GM10248 (cell line): ENCODE results near the gene DDX54.
"Not testable (repeated sequence)": the region's sequence is repeated elsewhere in the genome, so short reads cannot be mapped to it uniquely, and the experiment has no call there.

Source experiments
- CTCF ChIA-PET: fragments of 300-600 bp; sonication (Branson Sonifier 250); formaldehyde crosslinking; extraction: SDS; loops from one replicate; lab custom pipeline; 2021; ENCODE audit warnings: antibody characterized with exemption; lab: Yijun Ruan, JAX
- POLR2A ChIA-PET: fragments of 350-650 bp; sonication (Branson Sonifier 250); formaldehyde crosslinking; extraction: SDS; loops from one replicate; lab custom pipeline; 2020; ENCODE audit warnings: antibody characterized with exemption; lab: Yijun Ruan, JAX
- DNase-seq: peaks from one replicate; pipeline ENCODE4 v3.0.0; 2012; ENCODE audit errors: extremely low spot score
- CTCF ChIP-seq: IDR thresholded peaks from 2 replicates; pipeline ENCODE4 v1.5.1; 2012; ENCODE audit warnings: mild to moderate bottlenecking, low read depth; ENCODE audit errors: extremely low read depth, missing control alignments, control extremely low read depth

Gene DDX54

GRCh38 chr12:113127791-113128199, 57.5 kb downstream of the DDX54 start:
- ChIA-PET POLR2A (no interaction called here), CTCF (interaction anchor here (1.3 kb wide), 1 partner anchor 26 kb away, joined by 3 read pairs; no protein-coding TSS in a partner anchor)
- TF ChIP-seq CTCF: no peak
- DNase-seq: no peak

- ChIA-PET POLR2A (no interaction called here), CTCF (interaction anchor here (0.8 to 1.8 kb wide), 6 partner anchors 9 to 53 kb away, joined by 3 to 6 read pairs (median 4); no protein-coding TSS in a partner anchor)
- TF ChIP-seq CTCF: no peak
- no peak for DNase-seq
Measured at GRCh38 chr12:113120670-113121370, 64.5 kb downstream of the DDX54 start.

GRCh38 chr12:113119980-113120669, 65.2 kb downstream of the DDX54 start:
- no peak for DNase-seq
- TF ChIP-seq CTCF: no peak
- ChIA-PET CTCF (interaction anchor here (0.8 to 1.8 kb wide), 4 partner anchors 10 to 33 kb away, joined by 3 to 6 read pairs (median 4); no protein-coding TSS in a partner anchor), POLR2A (no interaction called here)

DNA sequence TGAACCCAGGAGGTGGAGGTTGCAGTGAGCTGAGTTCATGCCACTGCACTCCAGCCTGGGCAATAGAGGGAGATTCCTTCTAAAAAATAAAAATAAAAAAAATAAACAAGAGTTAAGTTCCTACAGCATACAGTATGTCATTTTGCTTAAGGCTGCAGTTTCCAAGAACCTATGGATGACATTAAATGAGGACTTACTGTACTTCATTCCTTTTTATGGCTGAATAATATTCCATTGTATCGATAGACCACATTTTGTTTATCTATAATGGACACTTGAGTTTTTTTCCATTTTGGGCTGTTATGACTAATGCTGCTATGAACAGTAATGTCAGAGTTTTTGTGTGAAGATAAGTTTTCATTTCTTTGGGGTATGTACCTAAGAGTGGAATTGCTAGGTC, 67.1 kb downstream of the DDX54 start:
- CTCF ChIA-PET: interaction anchor here (1.8 kb wide), 1 partner anchor 20 kb away, joined by 5 read pairs; no protein-coding TSS in a partner anchor
- DNase-seq: no peak
- no peak for TF ChIP-seq CTCF
- POLR2A ChIA-PET: no interaction called here

DNA sequence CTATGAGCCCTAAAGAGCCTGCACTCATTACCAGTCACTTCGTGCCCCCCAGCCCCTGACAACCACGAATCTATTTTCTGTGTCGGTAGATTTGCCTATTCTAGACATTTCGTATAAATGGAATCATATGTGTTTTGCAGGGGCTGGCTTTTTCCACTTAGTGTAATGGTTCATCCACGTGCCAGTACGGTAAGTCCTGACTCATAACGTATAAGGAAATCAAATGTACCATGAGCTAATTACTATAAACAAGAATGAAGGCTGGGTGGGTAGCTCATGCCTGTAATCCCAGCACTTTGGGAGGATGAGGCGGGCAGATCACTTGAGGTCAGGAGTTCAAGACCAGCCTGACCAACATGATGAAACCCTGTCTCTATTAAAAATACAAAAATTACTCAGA, 67.6 kb downstream of the DDX54 start:
- POLR2A ChIA-PET, DNase-seq: not testable (repeated sequence)
- CTCF ChIA-PET: interaction anchor here (1.8 kb wide), 1 partner anchor 19 kb away, joined by 5 read pairs; no protein-coding TSS in a partner anchor

DNA sequence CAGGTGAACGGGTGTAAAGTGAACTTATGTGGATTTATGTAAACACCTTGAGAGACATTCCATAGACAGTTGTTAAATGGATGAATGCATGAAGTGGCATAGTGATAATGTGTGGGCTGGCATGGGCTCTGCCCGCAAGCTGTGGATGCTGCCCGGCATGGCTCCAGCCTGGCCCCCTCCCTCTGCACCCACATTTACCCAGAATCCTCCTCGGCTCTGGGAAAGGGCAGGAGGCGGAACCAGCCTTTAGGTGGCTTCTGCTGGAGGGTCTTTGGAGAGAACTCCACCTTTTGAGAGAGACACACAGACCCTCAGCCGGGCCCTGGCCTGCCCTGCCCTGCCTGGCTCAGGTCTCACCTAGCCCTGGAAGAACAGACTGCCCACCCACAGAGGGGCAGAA, 68.4 kb downstream of the DDX54 start:
- no peak for TF ChIP-seq CTCF
- CTCF ChIA-PET: interaction anchor here (1.0 to 1.8 kb wide), 2 partner anchors 19 to 36 kb away, joined by 3 to 5 read pairs; no protein-coding TSS in a partner anchor
- POLR2A ChIA-PET: no interaction called here
- no peak for DNase-seq

DNA sequence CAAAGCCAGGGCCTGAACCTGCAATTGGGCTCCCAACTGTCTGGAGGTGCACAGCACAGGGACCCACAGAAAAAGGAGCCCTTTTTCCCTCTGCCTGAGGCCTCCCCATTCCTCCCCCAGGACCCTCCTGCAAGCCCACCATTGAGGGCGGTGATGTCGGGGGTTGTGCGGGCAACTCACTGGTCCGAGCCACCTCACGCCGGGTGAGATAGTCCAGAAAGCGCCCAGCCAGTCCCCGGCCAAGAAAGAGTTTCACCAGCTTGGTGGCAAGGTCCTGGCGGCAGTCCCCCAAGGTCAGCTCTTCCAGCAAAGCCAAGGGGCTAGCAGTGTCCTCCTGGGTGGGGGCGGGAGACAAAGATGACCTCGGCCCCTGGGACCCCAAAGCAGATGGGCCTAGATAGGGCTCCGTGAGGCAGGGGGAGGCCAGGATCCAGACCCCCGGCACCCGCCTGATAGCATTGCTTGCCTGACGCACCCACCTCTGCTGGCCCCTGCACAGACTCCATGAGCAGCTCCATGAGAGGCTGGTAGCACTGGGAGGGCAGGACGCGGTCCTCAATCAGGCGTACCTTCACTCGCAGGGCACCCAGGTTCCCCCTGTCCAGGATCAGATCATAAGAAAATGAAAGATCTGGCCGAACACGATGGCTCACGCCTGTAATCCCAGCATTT, 69.7 kb downstream of the DDX54 start:
- CTCF ChIA-PET: no interaction called here
- TF ChIP-seq CTCF: no peak
- POLR2A ChIA-PET: no interaction called here
- no peak for DNase-seq
